Natural killer cell (primary cell): ENCODE measurements around the gene ZNF444. TPM values are rescaled to one million over a fixed set of nuclear protein-coding genes. Genes with fewer than 3 reads are reported as not detected.
"Not testable (repeated sequence)": the region's sequence is repeated elsewhere in the genome, so short reads cannot be mapped to it uniquely, and the experiment has no call there.

Experiments used
- ATAC-seq, 3 donors: fragments of 150-1000 bp in 2 of 3; fragments of 200-7000 bp in 1 of 3; cut with Tn5 transposase; 1 replicate in 1 of 3; 2 replicates in 2 of 3; pipeline ENCODE4 v1.10.0; 2021; ENCODE audit warnings: mild to moderate bottlenecking in 2 of 3, moderate library complexity in 2 of 3
- DNase-seq, 2 donors: peaks; one replicate each; pipeline versions ENCODE4 v3.0.0 to v3.0.0-alpha.2; 2013 to 2021; ENCODE audit warnings: mixed read lengths in 1 of 2
- H3K27ac ChIP-seq: one replicate; pipeline ENCODE4 v1.5.1; 2013; ENCODE audit warnings: mild to moderate bottlenecking, low read length
- H3K27me3 ChIP-seq: one replicate; pipeline ENCODE4 v1.6.1; 2013; ENCODE audit warnings: low read length; ENCODE audit not compliant: control insufficient read depth, insufficient read depth
- H3K36me3 ChIP-seq: one replicate; pipeline ENCODE4 v1.6.1; 2013; ENCODE audit warnings: low read length; ENCODE audit not compliant: control insufficient read depth, insufficient read depth
- H3K4me1 ChIP-seq: one replicate; pipeline ENCODE4 v1.6.1; 2013; ENCODE audit warnings: low read length; ENCODE audit not compliant: control insufficient read depth, insufficient read depth
- H3K4me3 ChIP-seq: one replicate; pipeline ENCODE4 v1.5.1; 2013; ENCODE audit warnings: low read length
- H3K9me3 ChIP-seq: one replicate; pipeline ENCODE4 v1.6.1; 2013; ENCODE audit warnings: low read length; ENCODE audit not compliant: control insufficient read depth, insufficient read depth
- H3K27ac Mint-ChIP-seq, 2 donors: one replicate each; pipeline ENCODE4 v1.8.0; 2022; ENCODE audit warnings: mild to moderate bottlenecking in 2 of 2, mixed read lengths in 2 of 2, moderate library complexity in 1 of 2
- H3K27me3 Mint-ChIP-seq, 2 donors: one replicate each; pipeline ENCODE4 v1.8.0; 2022; ENCODE audit warnings: low read depth in 2 of 2, mixed read lengths in 2 of 2
- H3K36me3 Mint-ChIP-seq: one replicate; pipeline ENCODE4 v1.8.0; 2022; ENCODE audit warnings: mixed read lengths
- H3K4me1 Mint-ChIP-seq, 2 donors: one replicate each; pipeline ENCODE4 v1.8.0; 2022; ENCODE audit warnings: mixed read lengths in 2 of 2
- H3K4me3 Mint-ChIP-seq: one replicate; pipeline ENCODE4 v1.8.0; 2022; ENCODE audit warnings: mild to moderate bottlenecking, moderate library complexity, mixed read lengths
- H3K9me3 Mint-ChIP-seq, 2 donors: one replicate each; pipeline ENCODE4 v1.8.0; 2022; ENCODE audit warnings: mixed read lengths in 2 of 2
- CTCF ChIP-seq: fragments of 200-600 bp; IDR thresholded peaks from one replicate; pipeline ENCODE4 v1.8.0; 2022; ENCODE audit warnings: antibody characterized with exemption
- WGBS: methylation state at CpG from one replicate; pipeline ENCODE4 v1.1.7; 2013; ENCODE audit warnings: missing lambda C conversion rate; ENCODE audit not compliant: insufficient coverage; 5-methylcytosine and 5-hydroxymethylcytosine counted together
- intact Hi-C: fragments of 100-400 bp; cut with micrococcal nuclease; formaldehyde crosslinking; loops from one replicate; pipeline ENCODE4 v1.14.2; 2022
- total RNA-seq, 4 donors: library from RNA; stranded (reverse); fragments of 120-200 nt in 1 of 4; gene quantifications; one replicate each; pipeline versions ENCODE4 v1.2.3 to v1.2.4, GENCODE V29; 2013 to 2022

ZNF444 gene
- total RNA-seq, 3 donors from 2014 or later (not counting 1 experiment from before 2014, with no cell fraction given) = 14.5 to 21.9 (median 16.7) TPM

GRCh38 chr19:56191711-56192110, 50.6 kb downstream of the ZNF444 start:
- TF ChIP-seq CTCF = no peak

DNA sequence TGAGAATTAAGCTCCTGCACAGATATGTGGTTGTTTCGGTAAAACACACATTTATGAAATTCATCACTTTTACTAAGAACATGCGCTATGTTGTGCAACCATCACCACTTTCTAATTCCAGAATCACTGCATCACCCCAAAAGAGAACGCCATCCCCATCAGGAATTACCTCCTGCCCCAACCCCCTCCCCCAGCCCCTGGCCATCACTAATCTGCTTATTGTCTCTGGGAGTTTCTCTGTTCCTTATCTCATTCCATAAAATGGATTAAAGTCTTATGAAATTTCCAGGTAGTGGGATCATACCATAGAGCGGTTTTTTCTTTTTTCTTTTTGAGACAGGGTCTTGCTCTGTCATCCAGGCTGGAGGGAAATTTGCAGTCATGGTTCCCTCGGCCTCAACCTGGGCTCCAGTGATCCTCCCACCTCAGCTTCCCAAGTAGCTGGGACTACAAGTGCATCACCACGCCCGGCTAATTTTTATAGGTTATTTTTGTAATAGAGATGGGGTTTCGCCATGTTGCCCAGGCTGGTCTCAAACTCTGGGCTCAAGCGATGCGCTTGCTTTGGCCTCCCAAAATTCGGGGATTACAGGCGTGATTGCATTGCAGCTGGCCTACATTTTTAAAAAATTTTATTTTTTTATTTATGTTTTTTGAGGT, 53.0 kb downstream of the ZNF444 start:
- H3K9me3 ChIP-seq = no peaks in the 10 kb centered on the region
- intact Hi-C loops = no loop called here
- Mint-ChIP-seq H3K27me3 (no peaks in the 10 kb centered on the region), H3K27ac (no peak overlapping the region), H3K36me3 (no peaks in the 10 kb centered on the region), H3K4me3 (no peak overlapping the region), H3K4me1 (no peaks in the 10 kb centered on the region), H3K9me3 (no peaks in the 10 kb centered on the region)
- no peaks in the 10 kb centered on the region for H3K36me3 ChIP-seq
- H3K4me3 ChIP-seq = no peak overlapping the region
- H3K27ac ChIP-seq = no peak overlapping the region
- H3K4me1 ChIP-seq = no peaks in the 10 kb centered on the region
- ATAC-seq (no peak), DNase-seq (no peak)
- 94% methylated on average over 12 of the region's 12 CpGs for WGBS
- no peak for TF ChIP-seq CTCF
- no peaks in the 10 kb centered on the region for H3K27me3 ChIP-seq

More at GRCh38 chr19:56191711-56192110, 50.6 kb downstream of the ZNF444 start:
- H3K4me3 ChIP-seq = no peak overlapping the region
- no peaks in the 10 kb centered on the region for H3K9me3 ChIP-seq
- no peaks in the 10 kb centered on the region for H3K9me3 Mint-ChIP-seq
- H3K4me1 Mint-ChIP-seq = no peaks in the 10 kb centered on the region
- no peak overlapping the region for H3K4me3 Mint-ChIP-seq
- no peaks in the 10 kb centered on the region for H3K36me3 ChIP-seq
- no peaks in the 10 kb centered on the region for H3K36me3 Mint-ChIP-seq
- ATAC-seq (no peak), DNase-seq (no peak)
- 88% methylated on average over 10 of the region's 10 CpGs for WGBS
- no peaks in the 10 kb centered on the region for H3K27me3 ChIP-seq
- no peak overlapping the region for H3K27ac Mint-ChIP-seq
- no peaks in the 10 kb centered on the region for H3K4me1 ChIP-seq
- no peak overlapping the region for H3K27ac ChIP-seq
- H3K27me3 Mint-ChIP-seq = no peaks in the 10 kb centered on the region
- intact Hi-C loops = no loop called here

GRCh38 chr19:56197646-56198045, 56.6 kb downstream of the ZNF444 start, which contains the start of gene ZSCAN5B:
TSS of gene ZSCAN5B (minus strand) at chr19:56197783. CDS start at chr19:56193052, 4,731 bp downstream.
- H3K4me3 ChIP-seq, H3K27ac Mint-ChIP-seq, H3K36me3 Mint-ChIP-seq, H3K4me1 ChIP-seq, H3K4me1 Mint-ChIP-seq, DNase-seq, ATAC-seq, H3K27ac ChIP-seq, H3K9me3 ChIP-seq, H3K4me3 Mint-ChIP-seq, H3K9me3 Mint-ChIP-seq, H3K36me3 ChIP-seq, H3K27me3 ChIP-seq, intact Hi-C loops, H3K27me3 Mint-ChIP-seq: not testable (repeated sequence)
- WGBS = 92% methylated on average over 23 of the region's 23 CpGs

DNA sequence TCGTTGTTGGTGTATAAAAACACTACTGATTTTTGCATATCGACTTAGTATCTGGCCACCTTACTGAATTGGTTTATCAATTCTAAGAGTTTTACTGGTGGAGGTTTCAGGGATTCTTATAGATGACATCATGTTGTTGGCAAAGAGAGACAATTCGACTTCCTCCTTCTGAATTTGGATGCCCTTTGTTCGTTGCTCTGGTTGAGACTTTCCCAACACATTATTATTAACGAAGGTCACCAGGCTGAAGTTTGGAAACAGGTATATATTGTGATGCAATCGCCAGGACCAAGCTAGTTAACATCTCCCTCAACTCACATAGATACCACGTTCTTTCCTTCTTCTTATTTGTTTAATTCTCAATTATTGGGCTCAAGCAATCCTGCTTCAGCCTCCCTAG, 58.6 kb downstream of the ZNF444 start:
- H3K9me3 Mint-ChIP-seq = no peaks in the 10 kb centered on the region
- no peaks in the 10 kb centered on the region for H3K4me1 Mint-ChIP-seq
- no peaks in the 10 kb centered on the region for H3K36me3 Mint-ChIP-seq
- H3K27me3 Mint-ChIP-seq = peaks cover 0 to 9% of the 10 kb centered on the region in 2 donors
- no peaks in the 10 kb centered on the region for H3K27me3 ChIP-seq
- no peaks in the 10 kb centered on the region for H3K9me3 ChIP-seq
- H3K27ac ChIP-seq = no peak overlapping the region
- no peak for DNase-seq
- H3K4me3 Mint-ChIP-seq = no peak overlapping the region
- H3K4me3 ChIP-seq = no peak overlapping the region
- H3K36me3 ChIP-seq = no peaks in the 10 kb centered on the region
- no peak overlapping the region for H3K27ac Mint-ChIP-seq
- no peaks in the 10 kb centered on the region for H3K4me1 ChIP-seq
- ATAC-seq = no peak
- no peak for TF ChIP-seq CTCF
- 69% methylated on average over 4 of the region's 7 CpGs for WGBS
- intact Hi-C loops = no loop called here
